Colonic mucosa (tissue), 4 donors: Measurements from ENCODE around the gene PPP1R17. TPM values are rescaled to one million over a fixed set of nuclear protein-coding genes. Genes with fewer than 3 reads are reported as not detected.

Experiments used
- DNase-seq: peaks from one replicate; pipeline ENCODE4 v3.0.0-alpha.2; 2020
- H3K27ac ChIP-seq: fragments of 200-600 bp; one replicate; pipeline ENCODE4 v1.8.0; 2021
- H3K27me3 ChIP-seq: fragments of 200-600 bp; one replicate; pipeline ENCODE4 v1.8.0; 2021
- H3K36me3 ChIP-seq: fragments of 200-600 bp; one replicate; pipeline ENCODE4 v1.8.0; 2021
- H3K4me1 ChIP-seq: fragments of 200-600 bp; one replicate; pipeline ENCODE4 v1.8.0; 2021; ENCODE audit warnings: mild to moderate bottlenecking
- H3K4me3 ChIP-seq: fragments of 200-600 bp; one replicate; pipeline ENCODE4 v1.8.0; 2021
- H3K9ac ChIP-seq, 2 donors: one replicate each; pipeline ENCODE4 v1.7.0; 2013; ENCODE audit warnings: control low read depth in 2 of 2, low read depth in 2 of 2, low read length in 2 of 2
- H3K9me3 ChIP-seq: fragments of 200-600 bp; one replicate; pipeline ENCODE4 v1.8.0; 2021
- CTCF ChIP-seq: fragments of 200-600 bp; IDR thresholded peaks from one replicate; pipeline ENCODE4 v1.8.0; 2022; ENCODE audit warnings: antibody characterized with exemption, mild to moderate bottlenecking
- intact Hi-C: fragments of 100-400 bp; cut with DNase I; formaldehyde crosslinking; loops from one replicate; pipeline ENCODE4 v1.14.1; 2022
- total RNA-seq, 2 donors: library from RNA; stranded (reverse); fragmentation: NEBNext Ultra II Directional in 1 of 2; extraction: Animal tissue kit (Norgen Biotek cat#: 25700) in 1 of 2; gene quantifications; one replicate each; pipeline ENCODE4 v1.2.1, GENCODE V29; 2021
- donor health status: healthy.
- donor health status: DM: no; HTN: no; CAD: no.
- donor health status: DM: no; HTN: no; CAD: no.

The PPP1R17 gene
- total RNA-seq, 2 donors from 2014 or later, result not detected

DNA sequence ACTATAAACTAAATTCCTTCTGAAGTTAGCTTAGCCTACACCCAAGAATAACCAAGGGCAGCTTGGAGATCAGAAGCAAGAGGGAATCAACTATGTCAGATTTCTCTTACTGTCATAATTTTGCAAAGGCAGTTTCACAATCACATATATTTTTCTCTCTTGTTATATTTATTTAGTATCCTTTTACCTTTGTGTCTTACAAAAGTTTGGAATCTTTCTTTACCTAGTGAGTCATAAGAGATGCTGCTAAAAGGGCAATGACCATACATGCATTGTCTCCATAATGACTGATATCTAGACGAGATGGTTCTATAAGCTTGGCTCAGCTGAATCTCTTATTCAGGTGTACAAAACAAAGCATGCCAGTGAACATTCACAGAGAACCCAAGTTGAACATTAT, 61.1 kb downstream of the PPP1R17 start:
- no peaks in the 10 kb centered on the region for H3K9me3 ChIP-seq
- H3K27me3 ChIP-seq, result no peaks in the 10 kb centered on the region
- no peak for TF ChIP-seq CTCF
- H3K9ac ChIP-seq, result no peak overlapping the region
- intact Hi-C loops, result loop anchor here (10.0 kb wide), 2 partner anchors 417 to 727 kb away; no protein-coding TSS in a partner anchor
- DNase-seq, result no peak
- H3K4me3 ChIP-seq, result no peak overlapping the region
- no peaks in the 10 kb centered on the region for H3K4me1 ChIP-seq
- H3K27ac ChIP-seq, result no peak overlapping the region
- H3K36me3 ChIP-seq, result no peaks in the 10 kb centered on the region

GRCh38 chr7:31751726-31752125, 64.7 kb downstream of the PPP1R17 start:
- intact Hi-C loops, result no loop called here
- no peaks in the 10 kb centered on the region for H3K9me3 ChIP-seq
- no peak overlapping the region for H3K27ac ChIP-seq
- DNase-seq, result no peak
- H3K27me3 ChIP-seq, result no peaks in the 10 kb centered on the region
- no peak overlapping the region for H3K4me3 ChIP-seq
- no peaks in the 10 kb centered on the region for H3K36me3 ChIP-seq
- no peaks in the 10 kb centered on the region for H3K4me1 ChIP-seq
- no peak for TF ChIP-seq CTCF
- no peak overlapping the region for H3K9ac ChIP-seq

Other genes starting within 250 kb of the PPP1R17 start
- under 1 TPM; 0.48 to 0.91 TPM for gene ITPRID1, start 173.1 kb upstream of the PPP1R17 start, total RNA-seq